Measurements from ENCODE around the gene ASPG.

ASPG gene

GRCh38 chr14:104078031-104078455 lies 7.5 kb upstream of the ASPG start:
- peak; percentile 99 for FAIRE-seq
- TF ChIP-seq TAF1 (IDR thresholded peaks at IDR 0.05; ENCODE audit: borderline replicate concordance, low read depth, low read length), result no peak
- TF ChIP-seq POLR2A (IDR thresholded peaks at IDR 0.05; ENCODE audit: low read depth, low read length), result no peak
- TF ChIP-seq POLR2AphosphoS5 (IDR thresholded peaks at IDR 0.05; ENCODE audit: low read depth, low read length), result no peak
- peak; percentile 88 for DNase-seq (ENCODE audit: insufficient read length)

- FAIRE-seq (no peak), DNase-seq (ENCODE audit: insufficient read length) (peak; percentile 11)
- TF ChIP-seq TAF1 (IDR thresholded peaks at IDR 0.05; ENCODE audit: borderline replicate concordance, low read depth, low read length) (no peak), POLR2AphosphoS5 (IDR thresholded peaks at IDR 0.05; ENCODE audit: low read depth, low read length) (no peak), POLR2A (IDR thresholded peaks at IDR 0.05; ENCODE audit: low read depth, low read length) (no peak)
Observed at GRCh38 chr14:104080376-104081260, 4.9 kb upstream of the ASPG start.

DNA sequence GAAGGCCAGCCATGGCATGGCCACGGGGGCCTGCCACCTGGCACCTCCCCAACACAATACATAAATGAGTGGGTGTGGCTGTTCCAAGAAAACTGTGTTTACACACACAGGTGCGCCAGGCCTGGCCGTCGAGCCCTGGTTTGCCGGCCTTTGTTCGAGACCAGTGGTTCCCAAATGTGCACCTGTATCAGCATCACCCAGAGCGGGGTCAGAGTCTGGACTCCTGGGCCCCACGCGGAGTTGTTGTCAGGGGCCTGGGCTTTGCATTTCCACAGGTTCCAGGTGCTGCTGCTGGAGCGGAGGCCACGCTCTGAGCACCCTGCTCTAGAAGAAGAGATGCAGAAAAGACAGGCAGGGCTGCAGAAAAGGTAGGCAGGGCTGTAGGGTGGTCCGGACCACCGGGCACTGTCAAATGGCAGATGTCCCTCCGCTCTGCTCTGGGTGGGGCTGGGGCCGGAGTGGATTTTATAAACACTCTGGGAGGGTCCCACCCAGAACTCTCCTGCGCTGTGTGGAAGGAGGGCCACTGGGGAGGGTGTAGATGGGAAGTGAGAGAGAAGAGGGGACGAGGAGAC lies 4.2 kb upstream of the ASPG start:
- no peak for TF ChIP-seq TAF1 (IDR thresholded peaks at IDR 0.05; ENCODE audit: borderline replicate concordance, low read depth, low read length)
- TF ChIP-seq POLR2A (IDR thresholded peaks at IDR 0.05; ENCODE audit: low read depth, low read length), result no peak
- no peak for TF ChIP-seq POLR2AphosphoS5 (IDR thresholded peaks at IDR 0.05; ENCODE audit: low read depth, low read length)
- DNase-seq (ENCODE audit: insufficient read length) (peak; percentile 7), FAIRE-seq (no peak)

GRCh38 chr14:104081951-104082464 lies 3.5 kb upstream of the ASPG start:
- no peak for TF ChIP-seq POLR2A (IDR thresholded peaks at IDR 0.05; ENCODE audit: low read depth, low read length)
- TF ChIP-seq POLR2AphosphoS5 (IDR thresholded peaks at IDR 0.05; ENCODE audit: low read depth, low read length), result no peak
- TF ChIP-seq TAF1 (IDR thresholded peaks at IDR 0.05; ENCODE audit: borderline replicate concordance, low read depth, low read length), result no peak
- peak; percentile 13 for DNase-seq (ENCODE audit: insufficient read length)
- FAIRE-seq, result no peak

DNA sequence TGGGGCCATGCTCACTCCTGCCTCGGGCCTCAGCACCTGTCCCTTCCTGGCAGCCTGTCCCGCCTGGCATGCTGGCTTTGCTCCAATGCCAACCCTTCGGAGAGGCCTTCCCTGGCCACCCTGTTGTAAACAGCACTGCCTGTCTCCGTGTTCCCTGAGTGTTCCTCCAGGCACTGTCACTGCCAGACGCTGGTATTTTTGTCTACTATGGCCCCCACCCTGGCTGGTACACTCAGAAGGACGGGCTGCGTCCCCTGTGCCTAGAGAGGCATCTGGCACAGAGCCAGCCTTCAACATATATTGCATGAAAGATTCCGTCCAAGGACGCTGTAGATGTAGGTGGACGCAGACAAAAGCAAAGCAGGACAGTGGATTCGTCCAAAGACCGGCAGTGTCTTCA lies 2.7 kb upstream of the ASPG start:
- TF ChIP-seq TAF1 (IDR thresholded peaks at IDR 0.05; ENCODE audit: borderline replicate concordance, low read depth, low read length), result no peak
- no peak for TF ChIP-seq POLR2A (IDR thresholded peaks at IDR 0.05; ENCODE audit: low read depth, low read length)
- no peak for TF ChIP-seq POLR2AphosphoS5 (IDR thresholded peaks at IDR 0.05; ENCODE audit: low read depth, low read length)
- no peak for DNase-seq (ENCODE audit: insufficient read length)
- no peak for FAIRE-seq

GRCh38 chr14:104084251-104085002 lies 1.1 kb upstream of the ASPG start:
- no peak for FAIRE-seq
- TF ChIP-seq TAF1 (IDR thresholded peaks at IDR 0.05; ENCODE audit: borderline replicate concordance, low read depth, low read length) (no peak), POLR2A (IDR thresholded peaks at IDR 0.05; ENCODE audit: low read depth, low read length) (no peak), POLR2AphosphoS5 (IDR thresholded peaks at IDR 0.05; ENCODE audit: low read depth, low read length) (no peak)
- DNase-seq (ENCODE audit: insufficient read length), result no peak

DNA sequence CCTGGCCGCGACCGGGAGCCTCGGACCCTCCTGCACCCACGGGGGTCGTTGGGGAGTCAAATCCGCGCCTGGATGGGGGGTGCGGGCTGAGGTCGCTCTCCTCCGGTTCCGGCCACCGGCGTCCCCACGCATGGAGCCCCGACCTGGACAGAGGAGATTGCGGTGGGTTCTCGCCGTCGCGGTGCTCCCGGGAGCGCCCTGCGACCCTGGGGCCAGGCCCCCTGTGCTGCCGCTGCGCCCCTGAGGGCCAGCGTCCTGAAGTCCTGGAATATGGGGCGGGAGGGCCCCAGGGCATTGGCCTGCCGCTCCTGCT lies 345 bp downstream of the ASPG start:
- DNase-seq (ENCODE audit: insufficient read length) (peak; percentile 19), FAIRE-seq (no peak)
- TF ChIP-seq TAF1 (IDR thresholded peaks at IDR 0.05; ENCODE audit: borderline replicate concordance, low read depth, low read length), result no peak
- no peak for TF ChIP-seq POLR2AphosphoS5 (IDR thresholded peaks at IDR 0.05; ENCODE audit: low read depth, low read length)
- TF ChIP-seq POLR2A (IDR thresholded peaks at IDR 0.05; ENCODE audit: low read depth, low read length), result no peak

GRCh38 chr14:104086210-104086660 lies 735 bp downstream of the ASPG start:
- FAIRE-seq, result no peak
- no peak for TF ChIP-seq POLR2A (IDR thresholded peaks at IDR 0.05; ENCODE audit: low read depth, low read length)
- TF ChIP-seq TAF1 (IDR thresholded peaks at IDR 0.05; ENCODE audit: borderline replicate concordance, low read depth, low read length), result no peak
- no peak for TF ChIP-seq POLR2AphosphoS5 (IDR thresholded peaks at IDR 0.05; ENCODE audit: low read depth, low read length)
- DNase-seq (ENCODE audit: insufficient read length), result peak; percentile 23

DNA sequence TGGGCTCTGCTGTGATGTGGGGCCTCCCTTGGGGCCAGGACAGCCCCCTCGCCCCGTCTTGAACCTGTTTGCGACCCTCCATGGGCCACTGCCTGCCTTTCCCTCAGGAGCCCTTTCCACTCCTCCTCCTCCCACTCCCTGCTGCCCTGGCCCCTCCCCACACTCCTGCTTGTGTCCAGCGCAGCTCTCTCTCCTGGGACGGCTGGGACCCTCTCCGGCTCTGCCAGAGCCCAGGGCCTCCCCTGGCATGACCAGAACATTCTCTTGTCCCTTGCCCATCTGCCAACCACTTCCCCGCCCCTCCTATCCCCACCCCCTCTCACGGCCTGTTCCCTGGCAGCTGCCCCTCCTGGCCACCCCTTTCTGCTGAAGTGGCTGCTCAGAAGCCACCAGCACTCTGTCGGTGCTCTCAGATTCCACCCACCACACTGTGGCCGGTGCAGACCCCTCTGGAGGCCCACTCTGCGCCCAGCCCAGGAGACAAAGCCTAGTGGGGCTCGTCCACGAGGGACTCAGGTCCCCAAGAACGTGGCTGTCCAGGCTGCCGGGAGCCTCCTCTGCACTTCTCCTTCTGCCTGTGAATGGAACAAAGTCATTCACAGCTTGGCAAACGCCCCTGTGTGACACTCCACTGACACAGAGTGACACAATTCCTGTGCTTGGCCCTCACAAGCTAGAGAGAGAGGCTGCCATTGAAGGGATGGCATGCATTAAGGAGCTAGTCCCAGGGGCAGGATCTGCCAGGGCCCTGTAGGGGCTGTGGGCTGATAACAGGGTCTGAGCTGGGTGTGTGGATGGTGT lies 1.4 kb downstream of the ASPG start:
- peak; percentile 22 for DNase-seq (ENCODE audit: insufficient read length)
- no peak for FAIRE-seq
- TF ChIP-seq TAF1 (IDR thresholded peaks at IDR 0.05; ENCODE audit: borderline replicate concordance, low read depth, low read length) (no peak), POLR2AphosphoS5 (IDR thresholded peaks at IDR 0.05; ENCODE audit: low read depth, low read length) (no peak), POLR2A (IDR thresholded peaks at IDR 0.05; ENCODE audit: low read depth, low read length) (no peak)

GRCh38 chr14:104087505-104087904 lies 2.0 kb downstream of the ASPG start:
- no peak for DNase-seq (ENCODE audit: insufficient read length)
- TF ChIP-seq TAF1 (IDR thresholded peaks at IDR 0.05; ENCODE audit: borderline replicate concordance, low read depth, low read length) (no peak), POLR2AphosphoS5 (IDR thresholded peaks at IDR 0.05; ENCODE audit: low read depth, low read length) (no peak), POLR2A (IDR thresholded peaks at IDR 0.05; ENCODE audit: low read depth, low read length) (no peak)
- no peak for FAIRE-seq
